ENCODE results near the gene CAMK2D.
"Not testable (repeated sequence)": the region's sequence is repeated elsewhere in the genome, so short reads cannot be mapped to it uniquely, and the experiment has no call there.

The CAMK2D gene

GRCh38 chr4:113692809-113693411 lies 68.6 kb downstream of the CAMK2D start:
- no peak overlapping the region for H3K4me3 ChIP-seq (ENCODE audit: low read depth, low read length)
- no peak for DNase-seq (ENCODE audit: low read depth)

GRCh38 chr4:113691676-113692075 lies 69.9 kb downstream of the CAMK2D start:
- DNase-seq (ENCODE audit: low read depth), result no peak
- H3K4me3 ChIP-seq (ENCODE audit: low read depth, low read length), result no peak overlapping the region

GRCh38 chr4:113689394-113689793 lies 72.1 kb downstream of the CAMK2D start:
- DNase-seq (ENCODE audit: low read depth), result no peak
- H3K4me3 ChIP-seq (ENCODE audit: low read depth, low read length), result no peak overlapping the region

GRCh38 chr4:113687067-113687718 lies 74.3 kb downstream of the CAMK2D start:
- H3K4me3 ChIP-seq (ENCODE audit: low read depth, low read length), result no peak overlapping the region
- DNase-seq (ENCODE audit: low read depth), result no peak

GRCh38 chr4:113685157-113685556 lies 76.4 kb downstream of the CAMK2D start:
- DNase-seq (ENCODE audit: low read depth); H3K4me3 ChIP-seq (ENCODE audit: low read depth, low read length): not testable (repeated sequence)

- H3K4me3 ChIP-seq (ENCODE audit: low read depth, low read length), result no peak overlapping the region
- DNase-seq (ENCODE audit: low read depth), result peak; percentile 63
Measured at GRCh38 chr4:113684534-113685091, 76.9 kb downstream of the CAMK2D start.

GRCh38 chr4:113682730-113683537 lies 78.6 kb downstream of the CAMK2D start:
- no peak for DNase-seq (ENCODE audit: low read depth)

GRCh38 chr4:113678641-113679040 lies 82.9 kb downstream of the CAMK2D start:
- no peak overlapping the region for H3K4me3 ChIP-seq (ENCODE audit: low read depth, low read length)
- DNase-seq (ENCODE audit: low read depth), result no peak

More at GRCh38 chr4:113682730-113683537, 78.6 kb downstream of the CAMK2D start:
- no peak overlapping the region for H3K4me3 ChIP-seq (ENCODE audit: low read depth, low read length)

- no peak for DNase-seq (ENCODE audit: low read depth)
- H3K4me3 ChIP-seq (ENCODE audit: low read depth, low read length), result no peak overlapping the region
Measured at GRCh38 chr4:113677325-113677724, 84.2 kb downstream of the CAMK2D start.

- H3K4me3 ChIP-seq (ENCODE audit: low read depth, low read length), result no peak overlapping the region
- DNase-seq (ENCODE audit: low read depth), result no peak
Measured at GRCh38 chr4:113675731-113676697, 85.5 kb downstream of the CAMK2D start.

GRCh38 chr4:113674733-113675132 lies 86.8 kb downstream of the CAMK2D start:
- H3K4me3 ChIP-seq (ENCODE audit: low read depth, low read length), result no peak overlapping the region
- no peak for DNase-seq (ENCODE audit: low read depth)

- DNase-seq (ENCODE audit: low read depth), result no peak
- no peak overlapping the region for H3K4me3 ChIP-seq (ENCODE audit: low read depth, low read length)
Measured at GRCh38 chr4:113674251-113674650, 87.3 kb downstream of the CAMK2D start.

- H3K4me3 ChIP-seq (ENCODE audit: low read depth, low read length), result no peak overlapping the region
- DNase-seq (ENCODE audit: low read depth), result no peak
Measured at GRCh38 chr4:113673450-113673849, 88.1 kb downstream of the CAMK2D start.

GRCh38 chr4:113666386-113667114 lies 95.0 kb downstream of the CAMK2D start:
- DNase-seq (ENCODE audit: low read depth), result no peak
- H3K4me3 ChIP-seq (ENCODE audit: low read depth, low read length), result no peak overlapping the region

- no peak overlapping the region for H3K4me3 ChIP-seq (ENCODE audit: low read depth, low read length)
- DNase-seq (ENCODE audit: low read depth), result no peak
Measured at GRCh38 chr4:113665036-113665435, 96.5 kb downstream of the CAMK2D start.

- no peak for DNase-seq (ENCODE audit: low read depth)
- H3K4me3 ChIP-seq (ENCODE audit: low read depth, low read length), result no peak overlapping the region
Measured at GRCh38 chr4:113662581-113662980, 99.0 kb downstream of the CAMK2D start.

- DNase-seq (ENCODE audit: low read depth), result no peak
- H3K4me3 ChIP-seq (ENCODE audit: low read depth, low read length), result no peak overlapping the region
Measured at GRCh38 chr4:113659127-113659526, 102.4 kb downstream of the CAMK2D start.

GRCh38 chr4:113657586-113658233 lies 103.8 kb downstream of the CAMK2D start:
- H3K4me3 ChIP-seq (ENCODE audit: low read depth, low read length), result no peak overlapping the region
- DNase-seq (ENCODE audit: low read depth), result no peak

Measured in skeletal muscle cell (primary cell).